Left ventricle myocardium inferior (tissue), 1 donor: Measurements from ENCODE around the gene OSGEPL1. TPM values are rescaled to one million over a fixed set of nuclear protein-coding genes. Genes with fewer than 3 reads are reported as not detected.
"Not testable (repeated sequence)": the region's sequence is repeated elsewhere in the genome, so short reads cannot be mapped to it uniquely, and the experiment has no call there.

Experiments
- DNase-seq: peaks from one replicate; pipeline ENCODE4 v3.0.0-alpha.2; 2020
- H3K27ac ChIP-seq: fragments of 200-600 bp; replicated peaks from 2 replicates; pipeline ENCODE4 v1.8.0; 2021
- H3K27me3 ChIP-seq: fragments of 200-600 bp; 2 replicates; pipeline ENCODE4 v1.8.0; 2021; ENCODE audit warnings: low read depth
- H3K36me3 ChIP-seq: fragments of 200-600 bp; 2 replicates; pipeline ENCODE4 v1.8.0; 2021
- H3K4me1 ChIP-seq: fragments of 200-600 bp; 2 replicates; pipeline ENCODE4 v1.8.0; 2021
- H3K4me3 ChIP-seq: fragments of 200-600 bp; 2 replicates; pipeline ENCODE4 v1.8.0; 2021; ENCODE audit warnings: mild to moderate bottlenecking, moderate library complexity
- H3K9me3 ChIP-seq: fragments of 200-600 bp; replicated peaks from 2 replicates; pipeline ENCODE4 v1.8.0; 2021
- intact Hi-C: fragments of 100-400 bp; cut with micrococcal nuclease; formaldehyde crosslinking; loops from one replicate; pipeline ENCODE4 v1.11.0; 2022
- total RNA-seq: library from RNA; stranded (reverse); fragmentation: NEBNext Ultra II Directional; extraction: Animal tissue kit (Norgen Biotek cat#: 25700); gene quantifications from one replicate; pipeline ENCODE4 v1.2.1, GENCODE V29; 2021
- TF ChIP-seq, protein P1 (sequence below): fragments of 200-600 bp; IDR thresholded peaks from 2 replicates; pipeline ENCODE4 v1.8.0; 2021; ENCODE audit warnings: antibody characterized with exemption, mild to moderate bottlenecking, borderline replicate concordance
- donor health status: DM: no; HTN: yes; CAD: no; lungs with severe emphysema.

OSGEPL1 gene
- total RNA-seq, 1 donor from 2014 or later, result 9.8 TPM

DNA sequence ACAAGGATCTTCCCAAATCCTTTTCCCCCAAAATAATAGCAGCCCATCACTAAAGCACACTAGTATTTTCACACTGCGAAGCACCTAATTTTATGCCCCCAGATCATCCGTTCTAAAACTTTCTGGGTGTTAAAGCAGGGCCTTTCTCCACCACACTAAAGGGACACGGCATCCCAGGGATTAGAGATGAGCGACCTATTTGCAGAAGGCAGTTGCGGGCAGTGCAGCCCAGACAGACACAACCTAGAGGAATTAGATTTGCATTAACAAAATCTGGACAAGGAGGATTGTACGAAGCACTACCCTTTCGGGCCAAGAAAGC lies 402 bp downstream of the OSGEPL1 start:
- peaks cover 18% of the 10 kb centered on the region for H3K36me3 ChIP-seq
- peak overlapping the region; percentile 94 for H3K27ac ChIP-seq
- intact Hi-C loops, result no loop called here

GRCh38 chr2:189760154-189760553 lies 2.4 kb downstream of the OSGEPL1 start:
- intact Hi-C loops, H3K9me3 ChIP-seq, H3K27me3 ChIP-seq, H3K27ac ChIP-seq, DNase-seq, H3K4me3 ChIP-seq: not testable (repeated sequence)
- Histone ChIP-seq H3K36me3 (peaks cover 16% of the 10 kb centered on the region), H3K4me1 (peaks cover 36% of the 10 kb centered on the region)

More for the DNA sequence above, 402 bp downstream of the OSGEPL1 start:
- Histone ChIP-seq H3K4me1 (peaks cover 30% of the 10 kb centered on the region), H3K9me3 (no peaks in the 10 kb centered on the region), H3K27me3 (no peaks in the 10 kb centered on the region), H3K4me3 (peak overlapping the region; percentile 86)
- no peak for DNase-seq
- TF ChIP-seq, protein P1, sequence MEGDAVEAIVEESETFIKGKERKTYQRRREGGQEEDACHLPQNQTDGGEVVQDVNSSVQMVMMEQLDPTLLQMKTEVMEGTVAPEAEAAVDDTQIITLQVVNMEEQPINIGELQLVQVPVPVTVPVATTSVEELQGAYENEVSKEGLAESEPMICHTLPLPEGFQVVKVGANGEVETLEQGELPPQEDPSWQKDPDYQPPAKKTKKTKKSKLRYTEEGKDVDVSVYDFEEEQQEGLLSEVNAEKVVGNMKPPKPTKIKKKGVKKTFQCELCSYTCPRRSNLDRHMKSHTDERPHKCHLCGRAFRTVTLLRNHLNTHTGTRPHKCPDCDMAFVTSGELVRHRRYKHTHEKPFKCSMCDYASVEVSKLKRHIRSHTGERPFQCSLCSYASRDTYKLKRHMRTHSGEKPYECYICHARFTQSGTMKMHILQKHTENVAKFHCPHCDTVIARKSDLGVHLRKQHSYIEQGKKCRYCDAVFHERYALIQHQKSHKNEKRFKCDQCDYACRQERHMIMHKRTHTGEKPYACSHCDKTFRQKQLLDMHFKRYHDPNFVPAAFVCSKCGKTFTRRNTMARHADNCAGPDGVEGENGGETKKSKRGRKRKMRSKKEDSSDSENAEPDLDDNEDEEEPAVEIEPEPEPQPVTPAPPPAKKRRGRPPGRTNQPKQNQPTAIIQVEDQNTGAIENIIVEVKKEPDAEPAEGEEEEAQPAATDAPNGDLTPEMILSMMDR, result no peak

- intact Hi-C loops, result no loop called here
- DNase-seq, result no peak
- no peak overlapping the region for H3K4me3 ChIP-seq
Observed at GRCh38 chr2:189756311-189756952, 6.2 kb downstream of the OSGEPL1 start.

GRCh38 chr2:189751080-189751658 lies 11.4 kb downstream of the OSGEPL1 start:
- intact Hi-C loops, result no loop called here
- H3K9me3 ChIP-seq, result no peaks in the 10 kb centered on the region
- H3K27me3 ChIP-seq, result no peaks in the 10 kb centered on the region
- H3K4me3 ChIP-seq, result no peak overlapping the region
- no peak overlapping the region for H3K27ac ChIP-seq
- peaks cover 6% of the 10 kb centered on the region for H3K4me1 ChIP-seq
- H3K36me3 ChIP-seq, result peaks cover 78% of the 10 kb centered on the region
- TF ChIP-seq, protein P1, result peak; percentile 57
- DNase-seq, result no peak

More at GRCh38 chr2:189756311-189756952, 6.2 kb downstream of the OSGEPL1 start:
- Histone ChIP-seq H3K36me3 (peaks cover 48% of the 10 kb centered on the region), H3K27me3 (no peaks in the 10 kb centered on the region), H3K27ac (no peak overlapping the region), H3K9me3 (no peaks in the 10 kb centered on the region), H3K4me1 (peaks cover 12% of the 10 kb centered on the region)
- TF ChIP-seq, protein P1, result no peak

DNA sequence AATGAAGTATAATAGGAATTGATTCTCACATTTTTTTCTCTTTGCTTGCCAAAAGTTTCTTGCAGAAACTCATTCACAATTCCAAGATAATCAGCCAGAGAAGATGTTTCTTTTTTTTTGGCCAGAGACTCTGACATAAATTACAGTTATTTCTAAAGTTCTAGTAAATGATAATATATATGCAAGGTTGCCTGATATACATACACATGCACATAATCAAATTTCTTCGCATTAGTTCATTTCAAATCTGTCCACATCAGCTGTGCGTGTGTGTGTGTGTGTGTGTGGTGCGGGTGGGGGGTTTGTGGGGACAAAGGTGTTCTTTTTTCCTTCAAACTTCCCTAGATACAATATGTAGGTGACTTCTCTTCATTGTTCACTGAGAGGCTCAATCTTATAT lies 33.2 kb downstream of the OSGEPL1 start:
- H3K4me3 ChIP-seq, result no peak overlapping the region
- no peak for DNase-seq
- H3K9me3 ChIP-seq, result no peaks in the 10 kb centered on the region
- H3K27ac ChIP-seq, result no peak overlapping the region
- TF ChIP-seq, protein P1, result no peak
- H3K4me1 ChIP-seq, result no peaks in the 10 kb centered on the region
- H3K36me3 ChIP-seq, result peaks cover 20% of the 10 kb centered on the region
- intact Hi-C loops, result no loop called here
- no peaks in the 10 kb centered on the region for H3K27me3 ChIP-seq

DNA sequence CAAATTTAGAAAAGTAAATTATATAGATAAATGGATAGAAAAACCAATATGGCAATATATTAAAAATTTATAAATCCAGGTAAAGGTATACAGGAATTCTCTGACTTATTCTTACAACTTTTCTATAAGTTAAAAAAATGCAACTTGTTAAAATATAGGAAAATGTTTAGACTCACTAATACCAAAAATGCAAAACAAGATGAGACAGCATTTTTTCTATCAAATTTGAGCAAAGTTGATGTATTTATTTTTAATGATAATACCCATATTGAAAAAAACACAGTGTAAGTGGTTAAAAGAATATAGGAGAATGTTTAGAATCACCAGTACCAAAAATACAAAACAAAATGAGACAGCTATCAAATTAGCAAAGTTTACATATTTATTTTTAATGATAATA lies 35.7 kb downstream of the OSGEPL1 start:
- DNase-seq, result no peak
- peaks cover 23% of the 10 kb centered on the region for H3K36me3 ChIP-seq
- TF ChIP-seq, protein P1, result no peak
- H3K9me3 ChIP-seq, result no peaks in the 10 kb centered on the region
- H3K4me3 ChIP-seq, result no peak overlapping the region
- no peak overlapping the region for H3K27ac ChIP-seq
- intact Hi-C loops, result no loop called here
- no peaks in the 10 kb centered on the region for H3K27me3 ChIP-seq
- H3K4me1 ChIP-seq, result no peaks in the 10 kb centered on the region
